HCT116 (cell line): ENCODE data around the gene AEBP2. TPM values are rescaled to one million over a fixed set of nuclear protein-coding genes. Genes with fewer than 3 reads are reported as not detected.

ENCODE experiments used
- ATAC-seq: fragments of 200-7000 bp; cut with Tn5 transposase; 2 replicates; pipeline ENCODE4 v1.9.1; 2020; ENCODE audit warnings: mild to moderate bottlenecking, moderate library complexity
- BruUV-seq: library from RNA; stranded (reverse); fragments of 400-500 nt; replicated peaks from 2 replicates; lab custom pipeline; 2021; lab: Mats Ljungman, UMichigan
- CTCF ChIA-PET: fragments of 300-600 bp; sonication (Branson Sonifier 250); formaldehyde crosslinking; loops from one replicate; lab custom pipeline; 2021; ENCODE audit warnings: antibody characterized with exemption; lab: Charles Lee
- POLR2A ChIA-PET: fragments of 300-600, 350-600 bp; sonication (Branson Sonifier 250); formaldehyde crosslinking; loops from one replicate; lab custom pipeline; 2021; ENCODE audit warnings: antibody characterized with exemption; lab: Charles Lee
- RAD21 ChIA-PET, 2 experiments: fragments of 300-600 bp; sonication (Branson Sonifier 250); formaldehyde crosslinking; loops; one replicate each; lab custom pipeline; 2023; ENCODE audit warnings: low total read pairs in 2 of 2; ENCODE audit not compliant: uncharacterized antibody in 2 of 2, unreplicated experiment in 2 of 2, low non-redundant PET in 1 of 2; lab: Charles Lee
- DNase-seq: peaks from one replicate; pipeline ENCODE4 v3.0.0-alpha.2; 2010; ENCODE audit warnings: low read depth, low spot score
- H2AFZ ChIP-seq: fragments of 200-600 bp; shearing (Covaris generic), sonication (generic); 2 replicates; pipeline ENCODE4 v1.6.1; 2017; ENCODE audit warnings: low read depth, mixed run types, mixed read lengths, antibody characterized with exemption, low read length; ENCODE audit not compliant: poor library complexity, severe bottlenecking
- H3K27ac ChIP-seq: 2 replicates; pipeline ENCODE4 v1.5.1; 2012; ENCODE audit warnings: low read depth, low read length
- H3K27me3 ChIP-seq: fragments of 200-600 bp; sonication (generic); 2 replicates; pipeline ENCODE4 v1.6.1; 2016; ENCODE audit warnings: mixed run types, low read length, mixed read lengths; ENCODE audit not compliant: insufficient read depth
- H3K36me3 ChIP-seq, 2 experiments: fragments of 200-500 bp in 1 of 2; fragments of 200-600 bp in 1 of 2; sonication (Bioruptor generic) in 1 of 2; sonication (generic) in 1 of 2; 2 replicates each; pipeline versions ENCODE4 v1.5.1 to v1.6.1; 2014 to 2016; ENCODE audit warnings: low read length in 2 of 2, inconsistent platforms in 1 of 2, mixed read lengths in 1 of 2, mixed run types in 1 of 2; ENCODE audit not compliant: insufficient read depth in 2 of 2, control insufficient read depth in 1 of 2
- H3K4me1 ChIP-seq, 2 experiments: fragments of 200-600 bp in 1 of 2; sonication (generic) in 1 of 2; 2 replicates each; pipeline versions ENCODE4 v1.5.1 to v1.6.1; 2012 to 2017; ENCODE audit warnings: low read length in 2 of 2, inconsistent platforms in 1 of 2, mild to moderate bottlenecking in 1 of 2, mixed read lengths in 1 of 2, mixed run types in 1 of 2, moderate library complexity in 1 of 2; ENCODE audit not compliant: insufficient read depth in 2 of 2, control insufficient read depth in 1 of 2
- H3K4me2 ChIP-seq: fragments of 200-600 bp; sonication (generic); 2 replicates; pipeline ENCODE4 v1.6.1; 2017; ENCODE audit warnings: mixed run types, low read length, mixed read lengths
- H3K4me3 ChIP-seq, 2 experiments: fragments of 200-600 bp in 1 of 2; sonication (generic) in 1 of 2; replicated peaks in 1 of 2; 2 replicates each; pipeline ENCODE4 v1.5.1; 2011 to 2016; ENCODE audit warnings: low read length in 2 of 2, control low read depth in 1 of 2, low read depth in 1 of 2, mild to moderate bottlenecking in 1 of 2, mixed read lengths in 1 of 2, mixed run types in 1 of 2
- H3K79me2 ChIP-seq: fragments of 200-600 bp; sonication (generic); 2 replicates; pipeline ENCODE4 v1.6.1; 2017; ENCODE audit warnings: mild to moderate bottlenecking, mixed run types, low read length, moderate library complexity, mixed read lengths; ENCODE audit not compliant: insufficient read depth
- H3K9ac ChIP-seq: fragments of 200-600 bp; sonication (generic); 2 replicates; pipeline ENCODE4 v1.6.1; 2016; ENCODE audit warnings: low read length, mixed read lengths
- H3K9me2 ChIP-seq: fragments of 200-600 bp; sonication (generic), shearing (Covaris generic); 2 replicates; pipeline ENCODE4 v1.6.1; 2017; ENCODE audit warnings: mixed run types, mild to moderate bottlenecking, moderate library complexity; ENCODE audit not compliant: insufficient read depth
- H3K9me3 ChIP-seq, 2 experiments: fragments of 200-500 bp in 1 of 2; fragments of 200-600 bp in 1 of 2; sonication (Bioruptor generic) in 1 of 2; sonication (generic) in 1 of 2; 2 replicates each; pipeline ENCODE4 v1.6.1; 2014 to 2017; ENCODE audit warnings: low read length in 2 of 2, mixed read lengths in 2 of 2, inconsistent platforms in 1 of 2, low read depth in 1 of 2, mild to moderate bottlenecking in 1 of 2, mixed run types in 1 of 2, moderate library complexity in 1 of 2; ENCODE audit not compliant: control insufficient read depth in 1 of 2, insufficient read depth in 1 of 2
- H4K20me1 ChIP-seq: fragments of 200-600 bp; sonication (generic), shearing (Covaris generic); 2 replicates; pipeline ENCODE4 v1.6.1; 2017; ENCODE audit warnings: mixed run types, mild to moderate bottlenecking, moderate library complexity; ENCODE audit not compliant: insufficient read depth
- ATF3 ChIP-seq: IDR thresholded peaks from 2 replicates; pipeline ENCODE4 v1.6.1; 2012
- CBX3 ChIP-seq: IDR thresholded peaks from 2 replicates; pipeline ENCODE4 v1.6.1; 2012; ENCODE audit warnings: low read depth
- CEBPB ChIP-seq: IDR thresholded peaks from 2 replicates; pipeline ENCODE4 v1.6.1; 2012; ENCODE audit warnings: low read depth
- CTCF ChIP-seq, 3 experiments: fragments of 200-600 bp in 1 of 3; sonication (generic) in 1 of 3; IDR thresholded peaks in 2 of 3; conservative IDR thresholded peaks in 1 of 3; 2 replicates each; pipeline ENCODE4 v1.5.1; 2012 to 2017; ENCODE audit warnings: low read depth in 2 of 3, low read length in 2 of 3, antibody characterized with exemption in 1 of 3, borderline replicate concordance in 1 of 3, control low read depth in 1 of 3, mild to moderate bottlenecking in 1 of 3, mixed read lengths in 1 of 3, mixed run types in 1 of 3, moderate library complexity in 1 of 3; ENCODE audit not compliant: insufficient read depth in 1 of 3
- EGR1 ChIP-seq: IDR thresholded peaks from 2 replicates; pipeline ENCODE4 v1.6.1; 2012; ENCODE audit warnings: low read depth
- ELF1 ChIP-seq: IDR thresholded peaks from 2 replicates; pipeline ENCODE4 v1.6.1; 2012; ENCODE audit warnings: low read depth, borderline replicate concordance
- EZH2 ChIP-seq: fragments of 200-600 bp; sonication (generic); IDR thresholded peaks from 2 replicates; pipeline ENCODE4 v1.6.1; 2017; ENCODE audit warnings: antibody characterized with exemption, mixed run types
- EZH2phosphoT487 ChIP-seq: fragments of 200-600 bp; IDR thresholded peaks from 2 replicates; pipeline ENCODE4 v1.6.1; 2018; ENCODE audit warnings: antibody characterized with exemption, borderline replicate concordance
- FOSL1 ChIP-seq: IDR thresholded peaks from 2 replicates; pipeline ENCODE4 v1.6.1; 2012; ENCODE audit warnings: low read depth
- JUND ChIP-seq: IDR thresholded peaks from 2 replicates; pipeline ENCODE4 v1.6.1; 2012
- MAX ChIP-seq: IDR thresholded peaks from 2 replicates; pipeline ENCODE4 v1.6.1; 2012
- POLR2A ChIP-seq: IDR thresholded peaks from 2 replicates; pipeline ENCODE4 v1.7.0; 2011; ENCODE audit warnings: borderline replicate concordance; ENCODE audit not compliant: insufficient read depth, insufficient read length; ENCODE audit errors: extremely low read depth
- REST ChIP-seq: IDR thresholded peaks from 2 replicates; pipeline ENCODE4 v1.6.1; 2012; ENCODE audit warnings: low read depth
- SP1 ChIP-seq: IDR thresholded peaks from 2 replicates; pipeline ENCODE4 v1.6.1; 2012; ENCODE audit warnings: low read depth
- SRF ChIP-seq: IDR thresholded peaks from 2 replicates; pipeline ENCODE4 v1.6.1; 2012; ENCODE audit warnings: low read depth
- TCF7L2 ChIP-seq: IDR thresholded peaks from 2 replicates; pipeline ENCODE4 v1.7.0; 2011; ENCODE audit warnings: borderline replicate concordance, inconsistent platforms; ENCODE audit not compliant: insufficient read depth, insufficient read length; ENCODE audit errors: extremely low read depth
- YY1 ChIP-seq: IDR thresholded peaks from 2 replicates; pipeline ENCODE4 v1.6.1; 2011; ENCODE audit warnings: low read length, low read depth, moderate library complexity, mild to moderate bottlenecking; ENCODE audit not compliant: insufficient replicate concordance; ENCODE audit errors: extremely low read depth
- ZFX ChIP-seq: fragments of 450-650 bp; IDR thresholded peaks from 2 replicates; pipeline ENCODE4 v1.6.1; 2017
- ZNF274 ChIP-seq: fragments of 200-500 bp; sonication (Bioruptor generic); IDR thresholded peaks from 2 replicates; pipeline ENCODE4 v1.6.1; 2014; ENCODE audit warnings: mild to moderate bottlenecking, low read depth, low read length, inconsistent platforms
- intact Hi-C: fragments of 100-400 bp; cut with micrococcal nuclease; formaldehyde crosslinking; loops from 2 replicates; pipeline ENCODE4 v1.10.0; 2022
- total RNA-seq: library from RNA; stranded (reverse); gene quantifications from one replicate; pipeline ENCODE4 v1.2.1, GENCODE V29; 2021; ENCODE audit not compliant: unreplicated experiment

Gene AEBP2
- total RNA-seq, 1 experiment from 2014 or later: 44.6 TPM

GRCh38 chr12:19461999-19462398 is 22.7 kb downstream of the AEBP2 start (continued):
- no peak for TF ChIP-seq ATF3
- TF ChIP-seq, all 23 proteins: peak for 0

GRCh38 chr12:19462406-19462805 is 23.1 kb downstream of the AEBP2 start:
- Histone ChIP-seq H3K9ac (no peak overlapping the region), H3K4me1 (no peaks in the 10 kb centered on the region), H3K9me2 (no peaks in the 10 kb centered on the region), H3K4me2 (no peak overlapping the region), H4K20me1 (no peaks in the 10 kb centered on the region; the same call in 1 of the 2 replicates), H3K79me2 (peaks cover 95% of the 10 kb centered on the region), H3K9me3 (no peaks in the 10 kb centered on the region), H2AFZ (no peak overlapping the region), H3K27ac (no peak overlapping the region), H3K27me3 (no peaks in the 10 kb centered on the region), H3K4me3 (no peak overlapping the region), H3K36me3 (peaks cover 0 to 6% of the 10 kb centered on the region in 2 experiments; a peak in 3 of 4 replicates)
- no peak for ATAC-seq
- ChIA-PET CTCF (no interaction called here), POLR2A (no interaction called here), RAD21 (no interaction called here)
- TF ChIP-seq POLR2A (no peak), EZH2 (no peak), JUND (no peak), CBX3 (no peak), SP1 (no peak), REST (no peak), ZNF274 (no peak), TCF7L2 (no peak), FOSL1 (no peak), CEBPB (no peak), CTCF (IDR thresholded peaks at IDR 0.05 in 2 of 3, conservative IDR thresholded peaks at IDR 0.05 in 1 of 3; ENCODE audit: borderline replicate concordance in 1 of 3, insufficient read depth in 1 of 3, low read depth in 2 of 3, low read length in 2 of 3) (no peak), ZFX (no peak), ELF1 (no peak), SRF (no peak), MAX (no peak), YY1 (no peak), EGR1 (no peak), EZH2phosphoT487 (no peak), ATF3 (no peak)
- no TSS peak for BruUV-seq
- no peak for DNase-seq
- intact Hi-C loops: no loop called here
